Bronchial epithelial cell (primary cell): Measurements from ENCODE around the gene ADI1. TPM values are rescaled to one million over a fixed set of nuclear protein-coding genes. Genes with fewer than 3 reads are reported as not detected.

Experiments used
- DNase-seq: peaks from one replicate; pipeline ENCODE4 v3.0.0-alpha.2; 2010; ENCODE audit warnings: low read depth
- FAIRE-seq: peaks from 2 replicates; lab custom pipeline; 2011; peaks lifted over from hg19 to GRCh38; lab: Jason Lieb, UNC
- H3K27me3 ChIP-seq: 2 replicates; pipeline ENCODE4 v1.5.1; 2011; ENCODE audit warnings: low read length; ENCODE audit not compliant: control insufficient read depth, insufficient read depth
- H3K36me3 ChIP-seq: 2 replicates; pipeline ENCODE4 v1.5.1; 2011; ENCODE audit warnings: low read length; ENCODE audit not compliant: control insufficient read depth, insufficient read depth
- H3K4me3 ChIP-seq: 2 replicates; pipeline ENCODE4 v1.5.1; 2011; ENCODE audit warnings: mild to moderate bottlenecking, low read depth, low read length, control low read depth
- total RNA-seq: library from RNA; depleted of rRNA; stranded (reverse); fragments of >200 nt; gene quantifications from 2 replicates; pipeline ENCODE4 v1.2.1, GENCODE V29; 2014
- TF ChIP-seq, protein P1 (sequence below): IDR thresholded peaks from 2 replicates; pipeline ENCODE4 v1.5.1; 2011; ENCODE audit warnings: mild to moderate bottlenecking, moderate library complexity, low read length, control low read depth, inconsistent platforms; ENCODE audit not compliant: insufficient read depth, severe bottlenecking

The ADI1 gene
- total RNA-seq, 1 donor from 2014 or later, result 29.5 TPM

- no peak for DNase-seq
Observed at GRCh38 chr2:3534251-3534814, 15.0 kb upstream of the ADI1 start.

DNA sequence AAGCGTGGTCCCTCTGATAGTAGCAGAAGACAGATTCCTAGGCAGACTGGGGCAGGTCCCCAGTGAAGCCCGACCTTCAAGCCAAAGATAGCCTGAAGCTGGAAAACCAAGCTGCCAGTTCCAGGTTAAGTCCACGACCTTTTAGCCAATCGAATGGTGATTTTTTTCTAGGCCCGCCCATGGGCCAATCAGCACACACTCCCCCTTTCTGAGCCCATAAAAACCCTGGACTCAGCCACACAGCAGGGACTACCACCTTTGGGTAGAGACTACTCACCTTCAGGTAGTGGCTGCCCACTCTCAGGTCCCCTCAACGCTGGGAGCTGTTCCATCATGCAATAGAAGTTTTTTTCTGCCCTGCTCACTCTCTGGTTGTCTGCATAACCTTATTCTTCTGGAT, 14.5 kb upstream of the ADI1 start:
- Histone ChIP-seq H3K4me3 (no peak overlapping the region), H3K36me3 (no peaks in the 10 kb centered on the region), H3K27me3 (no peaks in the 10 kb centered on the region)
- FAIRE-seq (no peak), DNase-seq (no peak)
- TF ChIP-seq, protein P1, sequence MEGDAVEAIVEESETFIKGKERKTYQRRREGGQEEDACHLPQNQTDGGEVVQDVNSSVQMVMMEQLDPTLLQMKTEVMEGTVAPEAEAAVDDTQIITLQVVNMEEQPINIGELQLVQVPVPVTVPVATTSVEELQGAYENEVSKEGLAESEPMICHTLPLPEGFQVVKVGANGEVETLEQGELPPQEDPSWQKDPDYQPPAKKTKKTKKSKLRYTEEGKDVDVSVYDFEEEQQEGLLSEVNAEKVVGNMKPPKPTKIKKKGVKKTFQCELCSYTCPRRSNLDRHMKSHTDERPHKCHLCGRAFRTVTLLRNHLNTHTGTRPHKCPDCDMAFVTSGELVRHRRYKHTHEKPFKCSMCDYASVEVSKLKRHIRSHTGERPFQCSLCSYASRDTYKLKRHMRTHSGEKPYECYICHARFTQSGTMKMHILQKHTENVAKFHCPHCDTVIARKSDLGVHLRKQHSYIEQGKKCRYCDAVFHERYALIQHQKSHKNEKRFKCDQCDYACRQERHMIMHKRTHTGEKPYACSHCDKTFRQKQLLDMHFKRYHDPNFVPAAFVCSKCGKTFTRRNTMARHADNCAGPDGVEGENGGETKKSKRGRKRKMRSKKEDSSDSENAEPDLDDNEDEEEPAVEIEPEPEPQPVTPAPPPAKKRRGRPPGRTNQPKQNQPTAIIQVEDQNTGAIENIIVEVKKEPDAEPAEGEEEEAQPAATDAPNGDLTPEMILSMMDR, result no peak

More at GRCh38 chr2:3534251-3534814, 15.0 kb upstream of the ADI1 start:
- no peaks in the 10 kb centered on the region for H3K36me3 ChIP-seq
- H3K4me3 ChIP-seq, result no peak overlapping the region
- TF ChIP-seq, protein P1, result no peak
- no peak for FAIRE-seq
- H3K27me3 ChIP-seq, result no peaks in the 10 kb centered on the region

- DNase-seq (no peak), FAIRE-seq (no peak)
- Histone ChIP-seq H3K4me3 (no peak overlapping the region), H3K27me3 (no peaks in the 10 kb centered on the region), H3K36me3 (no peaks in the 10 kb centered on the region)
- TF ChIP-seq, protein P1, result no peak
Observed at GRCh38 chr2:3532941-3533340, 13.6 kb upstream of the ADI1 start.

DNA sequence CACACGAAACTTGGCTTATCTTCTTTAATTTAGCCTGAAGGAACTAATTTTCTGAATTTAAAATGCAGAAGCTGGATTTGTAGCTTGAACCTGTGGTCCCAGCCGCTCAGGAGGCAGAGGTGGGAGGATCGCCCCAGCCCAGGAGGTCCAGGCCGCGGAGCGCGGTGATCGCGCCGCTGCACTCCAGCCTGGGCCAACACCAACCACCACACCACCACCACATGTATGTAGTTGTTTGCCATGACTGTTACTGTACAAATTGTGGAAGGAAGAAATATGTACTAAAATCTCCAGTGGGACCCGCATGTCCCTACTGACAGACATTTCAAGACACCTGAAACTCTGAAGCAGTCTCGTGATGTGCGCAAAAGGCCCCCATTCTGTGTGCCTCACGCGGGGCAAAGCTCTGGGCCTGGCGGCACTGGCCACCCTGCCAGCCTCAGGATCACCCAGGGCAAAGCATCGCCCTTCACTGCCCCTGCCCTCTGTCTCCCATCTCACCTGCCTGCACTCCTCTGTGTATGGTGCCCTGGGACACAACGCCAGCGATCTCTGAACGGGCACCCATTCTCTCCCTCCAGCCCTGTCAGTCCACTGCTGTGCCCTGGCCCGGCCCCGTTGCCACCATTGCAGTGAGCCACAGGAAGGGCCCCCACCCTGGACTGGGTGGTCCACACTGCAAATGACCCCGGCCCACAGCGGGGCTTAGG, 10.1 kb upstream of the ADI1 start:
- no peak overlapping the region for H3K4me3 ChIP-seq
- FAIRE-seq, result no peak

DNA sequence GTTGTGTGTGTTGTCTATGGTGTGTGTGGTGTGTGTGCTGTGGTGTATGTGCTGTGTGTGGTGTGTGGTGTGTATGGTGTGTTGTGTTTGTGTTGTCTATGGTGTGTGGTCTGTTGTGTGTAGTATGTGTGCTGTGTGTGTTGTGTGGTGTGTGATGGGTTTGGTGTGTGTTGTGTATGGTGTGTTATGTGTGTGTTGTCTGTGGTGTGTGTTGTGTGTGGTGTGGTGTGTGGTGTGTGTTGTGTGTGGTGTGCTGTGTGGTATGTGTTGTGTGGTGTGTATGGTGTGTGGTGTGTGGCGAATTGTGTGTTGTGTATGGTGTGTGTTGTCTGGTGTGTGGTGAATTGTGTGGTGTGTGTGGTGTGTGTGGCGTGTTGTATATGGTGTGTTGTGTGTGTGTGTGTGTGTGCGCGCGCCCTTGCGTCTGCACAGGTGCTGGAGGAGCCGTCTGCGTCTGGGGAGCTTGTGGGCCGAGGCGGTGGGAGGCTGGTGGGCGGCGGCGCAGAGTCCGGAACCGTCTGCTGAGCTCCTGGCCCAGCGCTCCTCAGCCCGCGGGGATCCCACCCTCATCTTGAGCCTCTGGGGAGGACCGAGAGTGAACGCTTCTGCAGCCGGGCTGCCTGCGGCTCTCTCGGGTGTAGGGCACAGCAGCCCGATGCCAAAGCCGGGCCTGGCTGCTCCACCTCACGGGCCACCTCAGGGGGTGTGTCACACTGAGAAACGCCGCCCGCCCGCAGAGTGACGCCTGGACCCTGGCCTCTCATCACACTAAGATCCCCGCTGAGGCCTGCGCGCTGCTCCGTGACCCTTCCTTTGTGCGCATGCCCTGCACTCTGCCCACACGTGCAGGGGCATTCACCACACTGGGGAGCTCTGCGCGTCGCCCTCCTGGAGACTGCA, 8.8 kb upstream of the ADI1 start:
- Histone ChIP-seq H3K4me3 (no peak overlapping the region), H3K27me3 (no peaks in the 10 kb centered on the region), H3K36me3 (no peaks in the 10 kb centered on the region)
- TF ChIP-seq, protein P1, result no peak
- no peak for FAIRE-seq
- DNase-seq, result no peak

More for the DNA sequence above, 10.1 kb upstream of the ADI1 start:
- H3K27me3 ChIP-seq, result no peaks in the 10 kb centered on the region
- H3K36me3 ChIP-seq, result no peaks in the 10 kb centered on the region
- TF ChIP-seq, protein P1, result no peak
- no peak for DNase-seq
